Esophagus squamous epithelium (tissue), 4 donors: ENCODE results near the gene TTLL3.

Experiments
- POLR2A ChIP-seq, 4 donors: fragments of 450-650 bp; IDR thresholded peaks; one replicate each; pipeline ENCODE4 v1.6.1; 2017; ENCODE audit warnings: antibody characterized with exemption in 4 of 4, mild to moderate bottlenecking in 4 of 4, moderate library complexity in 3 of 4
- TF ChIP-seq, protein P1 (sequence below), 6 experiments: fragments of 450-650 bp in 4 of 6; fragments of 200-600 bp in 2 of 6; sonication (generic) in 2 of 6; IDR thresholded peaks; one replicate each; pipeline ENCODE4 v1.5.1; 2016 to 2019; ENCODE audit warnings: antibody characterized with exemption in 6 of 6, mild to moderate bottlenecking in 4 of 6, moderate library complexity in 4 of 6

GRCh38 chr3:9794400-9794799 lies 15.7 kb upstream of the TTLL3 start:
- TF ChIP-seq, protein P1, sequence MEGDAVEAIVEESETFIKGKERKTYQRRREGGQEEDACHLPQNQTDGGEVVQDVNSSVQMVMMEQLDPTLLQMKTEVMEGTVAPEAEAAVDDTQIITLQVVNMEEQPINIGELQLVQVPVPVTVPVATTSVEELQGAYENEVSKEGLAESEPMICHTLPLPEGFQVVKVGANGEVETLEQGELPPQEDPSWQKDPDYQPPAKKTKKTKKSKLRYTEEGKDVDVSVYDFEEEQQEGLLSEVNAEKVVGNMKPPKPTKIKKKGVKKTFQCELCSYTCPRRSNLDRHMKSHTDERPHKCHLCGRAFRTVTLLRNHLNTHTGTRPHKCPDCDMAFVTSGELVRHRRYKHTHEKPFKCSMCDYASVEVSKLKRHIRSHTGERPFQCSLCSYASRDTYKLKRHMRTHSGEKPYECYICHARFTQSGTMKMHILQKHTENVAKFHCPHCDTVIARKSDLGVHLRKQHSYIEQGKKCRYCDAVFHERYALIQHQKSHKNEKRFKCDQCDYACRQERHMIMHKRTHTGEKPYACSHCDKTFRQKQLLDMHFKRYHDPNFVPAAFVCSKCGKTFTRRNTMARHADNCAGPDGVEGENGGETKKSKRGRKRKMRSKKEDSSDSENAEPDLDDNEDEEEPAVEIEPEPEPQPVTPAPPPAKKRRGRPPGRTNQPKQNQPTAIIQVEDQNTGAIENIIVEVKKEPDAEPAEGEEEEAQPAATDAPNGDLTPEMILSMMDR (IDR thresholded peaks at IDR 0.05) = no peak
- no peak for TF ChIP-seq POLR2A (IDR thresholded peaks at IDR 0.05)
